Epithelial cell of esophagus (primary cell): Measurements from ENCODE around the gene UBQLN1.
"Not testable (repeated sequence)": the region's sequence is repeated elsewhere in the genome, so short reads cannot be mapped to it uniquely, and the experiment has no call there.

Experiments used
- DNase-seq: peaks from one replicate; pipeline ENCODE4 v3.0.0; 2010; ENCODE audit warnings: low read depth
- H3K4me3 ChIP-seq: 2 replicates; pipeline ENCODE4 v1.5.1; 2011; ENCODE audit warnings: mild to moderate bottlenecking, low read length, control low read depth
- CTCF ChIP-seq: IDR thresholded peaks from 2 replicates; pipeline ENCODE4 v1.5.1; 2011; ENCODE audit warnings: low read depth, mild to moderate bottlenecking, low read length, control low read depth, inconsistent platforms; ENCODE audit not compliant: insufficient read depth; ENCODE audit errors: missing control alignments

The UBQLN1 gene

GRCh38 chr9:83706676-83707517, 861 bp downstream of the UBQLN1 start:
- peak; percentile 18 for DNase-seq
- TF ChIP-seq CTCF = no peak
- peak overlapping the region; percentile 98 for H3K4me3 ChIP-seq

GRCh38 chr9:83705219-83705651, 2.5 kb downstream of the UBQLN1 start:
- not testable (repeated sequence) for H3K4me3 ChIP-seq, DNase-seq

- no peak for TF ChIP-seq CTCF
- DNase-seq = peak; percentile 69
- H3K4me3 ChIP-seq = no peak overlapping the region
Measured at GRCh38 chr9:83701769-83702168, 6.0 kb downstream of the UBQLN1 start.

GRCh38 chr9:83701286-83701685, 6.5 kb downstream of the UBQLN1 start:
- H3K4me3 ChIP-seq = no peak overlapping the region
- no peak for DNase-seq
- no peak for TF ChIP-seq CTCF

GRCh38 chr9:83699615-83700014, 8.1 kb downstream of the UBQLN1 start:
- no peak for TF ChIP-seq CTCF
- no peak overlapping the region for H3K4me3 ChIP-seq
- no peak for DNase-seq

GRCh38 chr9:83698976-83699585, 8.7 kb downstream of the UBQLN1 start:
- no peak for DNase-seq
- TF ChIP-seq CTCF = no peak
- no peak overlapping the region for H3K4me3 ChIP-seq

GRCh38 chr9:83691492-83691891, 16.3 kb downstream of the UBQLN1 start:
- H3K4me3 ChIP-seq = no peak overlapping the region
- TF ChIP-seq CTCF = no peak
- no peak for DNase-seq
